HepG2 (cell line): ENCODE measurements around the gene TBRG4. TPM values are rescaled to one million over a fixed set of nuclear protein-coding genes. Genes with fewer than 3 reads are reported as not detected.

ENCODE experiments used
- ATAC-seq: fragments of 200-7000 bp; cut with Tn5 transposase; 3 replicates; pipeline ENCODE4 v1.9.1; 2020; ENCODE audit warnings: mild to moderate bottlenecking, moderate library complexity
- BruUV-seq: library from RNA; stranded (reverse); fragments of 400-500 nt; replicated peaks from 2 replicates; lab custom pipeline; 2021; lab: Mats Ljungman, UMichigan
- CTCF ChIA-PET: fragments of 300-600 bp; formaldehyde crosslinking; extraction: SDS; loops from one replicate; lab custom pipeline; 2021; ENCODE audit warnings: low total read pairs, inconsistent platforms, low intra/inter-chr PET ratio; lab: Yijun Ruan, JAX
- POLR2A ChIA-PET: fragments of 350-600 bp; sonication (Branson Sonifier 250); formaldehyde crosslinking; loops from one replicate; lab custom pipeline; 2020; ENCODE audit warnings: antibody characterized with exemption, inconsistent platforms; lab: Yijun Ruan, JAX
- DNase-seq: peaks from one replicate; pipeline ENCODE4 v3.0.0-alpha.2; 2015; ENCODE audit warnings: low spot score
- FAIRE-seq: peaks from 3 replicates; lab custom pipeline; 2011; peaks lifted over from hg19 to GRCh38; lab: Jason Lieb, UNC
- H2AFZ ChIP-seq: one replicate; pipeline ENCODE4 v1.6.1; 2011; ENCODE audit warnings: low read length, inconsistent platforms
- H3K27ac ChIP-seq: fragments of 300-600 bp; 3 replicates; pipeline ENCODE4 v1.8.0; 2011; ENCODE audit warnings: mixed run types, mild to moderate bottlenecking, mixed read lengths, low read length, inconsistent platforms; ENCODE audit not compliant: insufficient read depth; ENCODE audit errors: extremely low read length
- H3K27me3 ChIP-seq, 2 experiments: fragments of 200-600 bp in 1 of 2; 2 replicates in 1 of 2; 3 replicates in 1 of 2; pipeline versions ENCODE4 v1.6.0 to v1.8.0; 2011; ENCODE audit warnings: low read length in 2 of 2, mild to moderate bottlenecking in 2 of 2, moderate library complexity in 2 of 2, inconsistent platforms in 1 of 2; ENCODE audit not compliant: insufficient read depth in 2 of 2, control insufficient read depth in 1 of 2
- H3K36me3 ChIP-seq, 2 experiments: fragments of 200-600 bp in 1 of 2; replicated peaks in 1 of 2; 2 replicates in 1 of 2; 3 replicates in 1 of 2; pipeline versions ENCODE4 v1.5.1 to v1.8.0; 2011; ENCODE audit warnings: low read length in 2 of 2, inconsistent platforms in 1 of 2; ENCODE audit not compliant: insufficient read depth in 2 of 2, control insufficient read depth in 1 of 2
- H3K4me1 ChIP-seq: 2 replicates; pipeline ENCODE4 v1.5.1; 2012; ENCODE audit warnings: low read length, inconsistent platforms; ENCODE audit not compliant: insufficient read depth
- H3K4me2 ChIP-seq: 2 replicates; pipeline ENCODE4 v1.6.0; 2011; ENCODE audit warnings: low read depth, low read length, inconsistent platforms
- H3K4me3 ChIP-seq, 3 experiments: fragments of 200-600 bp in 1 of 3; sonication (generic), shearing (Covaris generic) in 1 of 3; replicated peaks in 1 of 3; 2 replicates each; pipeline ENCODE4 v1.5.1; 2011 to 2016; ENCODE audit warnings: low read length in 3 of 3, inconsistent platforms in 2 of 3, low read depth in 2 of 3, mild to moderate bottlenecking in 2 of 3, control low read depth in 1 of 3, mixed read lengths in 1 of 3; ENCODE audit not compliant: insufficient read depth in 1 of 3
- H3K79me2 ChIP-seq: one replicate; pipeline ENCODE4 v1.6.1; 2011; ENCODE audit warnings: low read length, inconsistent platforms; ENCODE audit not compliant: insufficient read depth
- H3K9ac ChIP-seq: 2 replicates; pipeline ENCODE4 v1.6.0; 2011; ENCODE audit warnings: mild to moderate bottlenecking, low read depth, low read length, inconsistent platforms; ENCODE audit not compliant: insufficient read depth
- H3K9me3 ChIP-seq: 2 replicates; pipeline ENCODE4 v1.5.1; 2012; ENCODE audit warnings: mild to moderate bottlenecking, low read length
- H4K20me1 ChIP-seq: 2 replicates; pipeline ENCODE4 v1.6.0; 2011; ENCODE audit warnings: inconsistent platforms, mild to moderate bottlenecking, low read length, moderate library complexity; ENCODE audit not compliant: insufficient read depth
- ARID3A ChIP-seq: IDR thresholded peaks from 2 replicates; pipeline ENCODE4 v1.6.1; 2012; ENCODE audit warnings: low read depth, low read length, improper control_type of control experiment
- FOXA3 ChIP-seq: IDR thresholded peaks from 2 replicates; pipeline ENCODE4 v1.6.1; 2016; ENCODE audit warnings: missing genetic modification reagents, missing compliant biosample characterization
- FOXJ3 ChIP-seq: sonication (generic); formaldehyde crosslinking; IDR thresholded peaks from 2 replicates; pipeline ENCODE4 v1.4.0; 2020; ENCODE audit warnings: missing genetic modification reagents, mild to moderate bottlenecking, borderline replicate concordance
- MED1 ChIP-seq: sonication (generic); formaldehyde crosslinking; IDR thresholded peaks from 2 replicates; pipeline ENCODE4 v1.4.0; 2020; ENCODE audit warnings: missing genetic modification reagents
- RERE ChIP-seq: IDR thresholded peaks from 2 replicates; pipeline ENCODE4 v1.6.1; 2016; ENCODE audit warnings: low read depth, missing genetic modification reagents, missing compliant biosample characterization
- SALL1 ChIP-seq: sonication (generic); formaldehyde crosslinking; IDR thresholded peaks from 2 replicates; pipeline ENCODE4 v1.8.0; 2022; ENCODE audit warnings: mild to moderate bottlenecking, missing genetic modification reagents
- SIN3A ChIP-seq: IDR thresholded peaks from 2 replicates; pipeline ENCODE4 v1.6.1; 2011; ENCODE audit warnings: low read depth, mild to moderate bottlenecking, control low read depth, low read length, borderline replicate concordance
- SSRP1 ChIP-seq: IDR thresholded peaks from 2 replicates; pipeline ENCODE4 v1.6.1; 2016; ENCODE audit warnings: control low read depth
- ZNF296 ChIP-seq: sonication (generic); formaldehyde crosslinking; conservative IDR thresholded peaks from 2 replicates; pipeline ENCODE4 v1.5.0; 2020; ENCODE audit warnings: mild to moderate bottlenecking, missing genetic modification reagents
- WGBS: methylation state at CpG from one replicate; pipeline ENCODE4 v1.1.6; 2017; ENCODE audit warnings: low lambda C conversion rate; 5-methylcytosine and 5-hydroxymethylcytosine counted together
- in situ Hi-C: cut with HindIII; loops from 2 replicates; pipeline ENCODE4 v1.10.0; 2017; ENCODE audit warnings: low pct_unique_long_range_greater_than_20kb; ENCODE audit not compliant: extremely low pct_ligation_motif_present
- intact Hi-C: fragments of 100-400 bp; cut with micrococcal nuclease; formaldehyde crosslinking; loops from one replicate; pipeline ENCODE4 v1.10.0; 2022; ENCODE audit not compliant: unreplicated experiment
- polyA plus RNA-seq, 8 experiments: library from polyadenylated mRNA; depleted of rRNA in 3 of 8; stranded (reverse) in 7 of 8; unstranded in 1 of 8; fragments of >200 nt; fragmentation: Illumina TruSeq in 4 of 8; extraction: Trizol in 4 of 8; gene quantifications; 2 replicates each; pipeline versions ENCODE4 v1.2.1 to v1.2.3, GENCODE V29; 2011 to 2016; ENCODE audit warnings: low read depth in 4 of 8, missing spikeins in 1 of 8, mixed read lengths in 1 of 8; ENCODE audit not compliant: insufficient read depth in 1 of 8
- total RNA-seq, 5 experiments: library from RNA; depleted of rRNA; stranded (reverse); fragments of >200 nt; fragmentation: Illumina TruSeq; extraction: Trizol; gene quantifications; 2 replicates each; pipeline ENCODE4 v1.2.3, GENCODE V29; 2016; ENCODE audit warnings: low read depth in 1 of 5

Gene TBRG4
- total and polyA plus RNA-seq, 2 of the 13 experiments (the other 11 are each of a cell fraction or from before 2014, with no cell fraction given), result 87.8 to 107 TPM

- intact Hi-C loops, result no loop called here
- ATAC-seq, result no peak
- peaks cover 0 to 14% of the 10 kb centered on the region in 2 experiments; a peak in 3 of 5 replicates for H3K36me3 ChIP-seq
- no peak for TF ChIP-seq MED1 (CRISPR knock-in tag)
- no peak for TF ChIP-seq FOXJ3
- no peak for TF ChIP-seq FOXA3 (CRISPR knock-in tag)
- TF ChIP-seq SIN3A, result no peak
- TF ChIP-seq SALL1 (CRISPR knock-in tag), result no peak
- no peak for TF ChIP-seq SSRP1 (CRISPR knock-in tag)
- TF ChIP-seq ZNF296 (CRISPR knock-in tag), result no peak
- TF ChIP-seq ARID3A, result no peak
- no peak for TF ChIP-seq RERE
- no peaks in the 10 kb centered on the region for H3K79me2 ChIP-seq
- in situ Hi-C loops, result no loop called here
- POLR2A ChIA-PET, result no interaction called here
- no peak overlapping the region for H3K9ac ChIP-seq
- no peaks in the 10 kb centered on the region for H4K20me1 ChIP-seq
- H3K27ac ChIP-seq, result no peak overlapping the region
- no peaks in the 10 kb centered on the region for H3K4me1 ChIP-seq
- DNase-seq, result no peak
- no peak overlapping the region for H3K4me2 ChIP-seq
- no peaks in the 10 kb centered on the region for H3K9me3 ChIP-seq
- H3K4me3 ChIP-seq, result no peak overlapping the region
- 94% methylated on average over 3 of the region's 3 CpGs for WGBS
- BruUV-seq, result no TSS peak
- H3K27me3 ChIP-seq, result no peaks in the 10 kb centered on the region
- H2AFZ ChIP-seq, result no peak overlapping the region
- CTCF ChIA-PET, result no interaction called here
- no peak for FAIRE-seq
Observed at GRCh38 chr7:45060295-45060694, 51.2 kb downstream of the TBRG4 start.
